ENCODE results near the gene NPDC1.
"Not testable (repeated sequence)": the region's sequence is repeated elsewhere in the genome, so short reads cannot be mapped to it uniquely, and the experiment has no call there.

Gene NPDC1

GRCh38 chr9:137011156-137011555 is 34.8 kb downstream of the NPDC1 start:
- no peak for DNase-seq (ENCODE audit: low spot score)

- no peak for DNase-seq (ENCODE audit: low spot score)
These were observed 35.8 kb downstream of the NPDC1 start for GRCh38 chr9:137009938-137010732.

GRCh38 chr9:137009217-137009616 is 36.8 kb downstream of the NPDC1 start:
- DNase-seq (ENCODE audit: low spot score): no peak

- DNase-seq (ENCODE audit: low spot score): no peak
These were observed 37.7 kb downstream of the NPDC1 start for GRCh38 chr9:137008312-137008711.

- no peak for DNase-seq (ENCODE audit: low spot score)
These were observed 38.1 kb downstream of the NPDC1 start for GRCh38 chr9:137007816-137008270.

- no peak for DNase-seq (ENCODE audit: low spot score)
These were observed 38.7 kb downstream of the NPDC1 start for GRCh38 chr9:137007108-137007815.

GRCh38 chr9:137006116-137007003 is 39.6 kb downstream of the NPDC1 start:
- DNase-seq (ENCODE audit: low spot score): no peak

- not testable (repeated sequence) for DNase-seq (ENCODE audit: low spot score)
These were observed 41.7 kb downstream of the NPDC1 start for GRCh38 chr9:137004285-137004684.

GRCh38 chr9:137002646-137003041 is 43.3 kb downstream of the NPDC1 start:
- DNase-seq (ENCODE audit: low spot score): no peak

- DNase-seq (ENCODE audit: low spot score): no peak
These were observed 43.9 kb downstream of the NPDC1 start for GRCh38 chr9:137001857-137002645.

GRCh38 chr9:137000177-137000930 is 45.6 kb downstream of the NPDC1 start:
- DNase-seq (ENCODE audit: low spot score): peak; percentile 69

GRCh38 chr9:136997830-136998234 is 48.1 kb downstream of the NPDC1 start:
- no peak for DNase-seq (ENCODE audit: low spot score)

- DNase-seq (ENCODE audit: low spot score): no peak
These were observed 48.6 kb downstream of the NPDC1 start for GRCh38 chr9:136997371-136997770.

GRCh38 chr9:136996361-136997292 is 49.4 kb downstream of the NPDC1 start, which contains the start of gene CLIC3:
TSS of gene CLIC3 (minus strand) at chr9:136996568. CDS start at chr9:136996543, 25 bp downstream.
- DNase-seq (ENCODE audit: low spot score): no peak

GRCh38 chr9:136995772-136996311 is 50.1 kb downstream of the NPDC1 start:
- peak; percentile 56 for DNase-seq (ENCODE audit: low spot score)

- no peak for DNase-seq (ENCODE audit: low spot score)
These were observed 50.6 kb downstream of the NPDC1 start for GRCh38 chr9:136995362-136995761.

GRCh38 chr9:136994888-136995230 is 51.1 kb downstream of the NPDC1 start:
- DNase-seq (ENCODE audit: low spot score): no peak

GRCh38 chr9:136994180-136994887 is 51.6 kb downstream of the NPDC1 start:
- DNase-seq (ENCODE audit: low spot score): no peak

Data from AG08395 (cell line).